GM19238 (cell line): ENCODE results near the gene INTS7.

Experiments
- DNase-seq: peaks from one replicate; pipeline ENCODE4 v3.0.0; 2011; ENCODE audit warnings: low spot score; ENCODE audit not compliant: insufficient read length

The INTS7 gene

DNA sequence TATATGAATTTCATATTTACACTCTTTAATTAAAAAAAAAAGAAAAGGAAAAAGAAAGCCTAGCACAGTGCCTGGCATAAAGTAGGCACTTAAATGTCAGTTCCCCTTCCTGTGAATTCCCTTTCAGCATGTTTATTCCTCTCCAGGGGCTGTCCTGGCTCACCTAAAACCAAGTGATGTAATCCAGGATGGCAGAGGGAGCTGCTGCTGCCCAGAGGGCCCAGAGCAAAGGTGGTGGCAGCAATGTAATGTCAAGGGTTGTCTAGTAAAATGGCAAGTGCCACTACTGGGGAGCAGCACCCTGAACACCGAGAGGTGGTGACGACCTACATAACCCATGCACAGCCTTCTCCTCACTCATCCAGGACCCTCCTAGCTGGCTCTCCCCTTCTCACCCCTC, 126.4 kb downstream of the INTS7 start:
- no peak for DNase-seq

DNA sequence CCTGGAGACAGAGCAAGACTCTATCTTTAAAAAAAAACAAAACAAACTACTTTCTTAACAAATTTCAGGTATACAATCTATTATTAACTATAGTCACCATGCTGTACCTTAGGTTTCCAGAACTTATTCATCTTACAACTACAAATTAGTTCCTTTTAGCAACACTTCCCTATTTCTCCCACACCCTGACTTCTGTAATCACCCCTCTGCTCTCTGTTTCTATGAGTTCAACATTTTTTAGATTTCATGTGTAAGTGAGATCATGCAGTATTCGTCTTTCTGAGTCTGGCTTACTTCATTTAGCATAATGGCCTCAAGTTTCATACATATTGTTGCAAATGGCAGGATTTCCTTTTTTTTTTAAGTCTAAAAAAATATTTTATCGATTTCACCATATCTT, 126.9 kb downstream of the INTS7 start:
- DNase-seq = no peak

DNA sequence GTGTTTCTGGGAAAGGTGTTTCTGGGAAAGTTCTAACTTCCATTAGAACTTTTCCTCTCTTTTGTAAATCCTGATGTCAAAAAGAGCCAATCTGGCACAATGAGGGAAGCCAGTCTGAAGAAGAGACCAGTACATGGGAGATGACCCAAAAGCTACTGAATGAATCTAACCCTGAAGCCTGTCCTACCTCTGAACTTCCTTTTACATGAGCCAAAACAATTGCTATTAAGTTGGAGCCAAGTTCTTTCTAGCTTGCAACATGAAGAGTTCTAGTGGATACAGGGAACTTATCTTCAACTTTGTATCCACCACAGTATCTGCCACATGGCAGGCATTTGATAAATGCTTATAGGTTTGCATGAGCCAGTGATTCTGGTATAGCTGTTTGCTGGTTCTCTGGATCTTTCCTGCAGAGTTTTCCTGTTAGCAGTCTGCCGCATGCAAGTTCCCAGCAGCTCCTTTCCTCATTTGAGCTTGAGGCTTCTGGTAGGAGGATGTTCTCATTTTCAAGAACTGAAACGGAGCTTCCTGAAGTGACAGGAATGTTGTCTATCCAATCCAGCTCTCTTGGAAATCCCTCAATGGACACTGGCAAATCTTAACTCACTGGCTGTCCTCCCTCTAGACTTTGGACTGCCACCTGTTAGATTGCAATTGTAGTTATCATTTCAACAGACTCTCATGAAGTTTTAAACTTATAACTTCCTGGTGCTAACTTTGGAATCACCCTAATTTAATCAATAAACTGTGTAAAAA, 131.7 kb downstream of the INTS7 start:
- DNase-seq = no peak

DNA sequence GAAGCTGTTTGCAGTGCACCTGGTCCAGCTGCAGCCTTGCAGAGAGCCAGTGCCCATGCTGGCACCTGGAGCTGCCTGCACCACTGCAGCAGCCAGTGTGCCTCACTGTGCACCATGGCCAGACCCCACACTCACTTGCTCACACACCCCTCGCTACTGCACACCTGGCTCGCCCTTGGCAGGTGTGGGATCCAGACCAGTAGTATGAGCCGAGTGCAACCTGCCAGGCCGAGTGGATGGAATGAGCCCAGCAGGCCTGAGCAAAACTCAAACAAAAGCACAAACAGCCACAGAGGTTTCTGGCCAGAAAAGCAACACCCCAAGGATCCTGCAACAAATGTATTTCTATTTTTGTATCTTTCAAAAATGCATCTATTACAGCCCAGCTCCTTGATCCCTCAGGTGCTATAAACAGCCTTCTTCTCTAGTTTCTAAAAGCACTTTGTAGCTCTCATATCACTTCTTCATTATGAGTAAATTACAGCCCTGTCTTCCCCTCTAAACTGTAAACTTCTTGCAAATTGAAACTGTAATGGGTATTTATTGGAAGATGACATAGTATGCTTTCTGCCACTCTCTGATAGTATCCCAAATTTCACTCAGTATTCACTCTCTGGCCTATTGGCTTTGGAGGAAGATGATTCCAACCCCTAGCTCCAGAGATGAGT, 132.6 kb downstream of the INTS7 start:
- DNase-seq = no peak

DNA sequence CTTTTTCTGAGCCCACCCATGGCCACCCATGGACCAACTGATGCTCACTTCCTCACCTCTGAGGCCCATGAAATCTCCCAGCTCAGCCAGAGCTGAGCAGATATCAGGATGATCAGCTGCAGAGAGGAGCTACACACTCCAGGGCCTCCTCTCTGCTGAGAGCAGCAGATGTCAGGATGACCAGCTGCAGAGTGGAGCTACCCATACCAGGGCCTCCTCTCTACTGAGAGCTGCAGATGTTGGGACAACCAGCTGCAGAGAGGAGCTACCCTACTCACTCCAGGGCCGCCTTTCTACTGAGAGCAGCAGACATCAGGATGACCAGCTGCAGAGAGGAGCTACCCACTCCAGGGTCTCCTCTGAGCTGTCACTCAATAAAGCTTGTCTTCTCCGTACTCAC, 133.4 kb downstream of the INTS7 start:
- no peak for DNase-seq

DNA sequence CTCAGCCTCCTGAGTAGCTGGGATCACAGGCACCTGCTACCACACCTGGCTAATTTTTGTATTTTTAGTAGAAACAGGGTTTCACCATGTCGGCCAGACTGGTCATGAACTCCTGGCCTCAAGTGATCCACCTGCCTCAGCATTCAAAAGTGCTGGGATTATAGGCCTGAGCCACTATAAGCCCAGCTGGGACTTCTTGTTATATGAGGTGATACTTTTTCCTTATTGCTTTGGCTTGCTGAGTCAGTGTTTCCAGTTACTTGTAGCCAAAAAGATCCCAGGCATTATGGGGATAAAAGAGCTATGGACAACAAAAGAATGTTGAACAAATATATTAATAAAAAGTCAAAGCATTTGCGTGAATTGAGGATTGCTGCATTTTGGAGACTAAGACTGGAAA, 134.9 kb downstream of the INTS7 start:
- DNase-seq = no peak

DNA sequence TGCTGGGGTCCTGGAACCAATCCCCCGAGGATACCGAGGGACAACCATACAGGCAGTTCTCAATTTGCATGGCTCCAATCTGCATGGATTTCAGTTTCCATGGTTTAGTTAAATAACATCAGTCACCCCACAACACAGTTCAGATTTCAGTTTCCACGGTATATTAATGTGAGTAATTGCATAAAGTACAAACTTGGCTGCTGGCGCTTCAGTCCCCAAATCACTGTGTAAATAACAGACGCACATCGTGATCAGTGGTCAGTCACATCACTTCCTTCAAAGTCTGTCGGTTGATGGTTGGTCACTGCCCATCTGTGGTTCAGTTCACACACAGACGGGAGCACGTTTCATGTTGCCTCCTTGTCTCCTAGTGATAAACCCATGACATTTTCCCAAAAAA, 138.4 kb downstream of the INTS7 start:
- DNase-seq = no peak

DNA sequence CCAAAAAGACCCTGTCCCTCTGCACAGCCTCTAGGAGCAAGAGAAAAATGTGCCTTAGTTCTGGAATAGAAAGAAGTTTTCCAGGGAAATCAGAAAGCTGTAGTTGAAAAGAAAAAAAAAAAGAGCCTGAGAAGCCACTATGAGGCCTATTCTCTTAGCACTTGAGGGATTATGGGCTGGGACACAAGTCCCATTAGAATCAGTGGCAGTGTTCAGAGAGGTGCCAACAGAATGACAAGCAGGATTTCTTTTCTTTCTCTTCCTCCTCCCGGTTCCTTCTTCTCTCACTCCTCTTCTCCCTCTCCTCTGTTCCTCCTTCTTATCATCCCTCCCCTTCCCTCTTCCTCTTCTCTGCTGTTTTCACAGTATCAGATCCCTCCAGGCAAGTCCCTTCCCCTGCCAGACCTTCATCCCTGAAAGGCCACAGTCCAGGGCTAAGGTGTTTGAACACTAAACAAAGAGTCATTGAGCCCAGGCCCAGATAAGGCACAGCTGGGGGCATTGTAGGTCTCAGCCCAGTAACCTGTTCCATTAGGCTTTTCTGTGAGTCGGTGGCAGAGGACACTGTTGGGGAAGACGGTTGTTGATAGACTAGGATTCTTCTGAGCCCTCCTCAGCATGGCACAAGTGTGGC, 140.1 kb downstream of the INTS7 start:
- DNase-seq = no peak

DNA sequence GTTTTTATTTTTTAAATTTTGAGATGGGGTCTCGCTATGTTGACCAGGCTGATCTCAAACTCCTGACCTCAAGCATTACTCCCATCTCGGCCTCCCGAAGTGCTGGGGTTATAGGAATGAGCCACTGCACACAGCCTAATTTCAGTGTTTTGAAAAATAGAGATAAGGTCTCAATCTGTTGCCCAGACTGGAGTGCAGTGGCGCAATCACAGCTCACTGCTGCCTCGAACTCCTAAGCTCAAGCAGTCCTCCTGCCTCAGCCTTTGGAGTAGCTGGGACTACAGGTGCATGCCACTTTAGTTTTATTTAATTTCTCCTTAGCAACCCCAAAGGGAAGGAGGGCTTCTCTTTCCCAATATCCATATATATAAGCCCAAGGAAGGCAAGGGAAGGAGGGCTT, 141.0 kb downstream of the INTS7 start:
- DNase-seq = no peak

DNA sequence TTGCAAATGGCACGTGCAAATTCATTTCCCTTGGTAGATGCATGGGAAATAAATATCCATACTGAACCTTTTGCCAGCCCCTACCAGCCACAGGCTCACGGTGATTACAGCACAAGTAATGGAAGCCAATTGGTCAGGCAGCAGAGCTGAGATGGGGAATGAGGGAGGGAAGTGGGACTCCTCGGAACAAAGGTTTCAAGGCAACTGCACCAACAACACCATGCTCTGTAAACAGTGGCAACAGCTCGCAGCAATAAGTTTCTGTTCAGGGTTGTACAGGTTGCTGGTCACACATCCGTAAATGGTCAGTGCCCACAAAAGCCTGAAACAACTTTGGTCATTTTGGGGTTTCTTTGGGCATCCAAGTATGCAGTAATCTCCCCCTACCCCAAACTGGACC, 142.1 kb downstream of the INTS7 start:
- DNase-seq = no peak

DNA sequence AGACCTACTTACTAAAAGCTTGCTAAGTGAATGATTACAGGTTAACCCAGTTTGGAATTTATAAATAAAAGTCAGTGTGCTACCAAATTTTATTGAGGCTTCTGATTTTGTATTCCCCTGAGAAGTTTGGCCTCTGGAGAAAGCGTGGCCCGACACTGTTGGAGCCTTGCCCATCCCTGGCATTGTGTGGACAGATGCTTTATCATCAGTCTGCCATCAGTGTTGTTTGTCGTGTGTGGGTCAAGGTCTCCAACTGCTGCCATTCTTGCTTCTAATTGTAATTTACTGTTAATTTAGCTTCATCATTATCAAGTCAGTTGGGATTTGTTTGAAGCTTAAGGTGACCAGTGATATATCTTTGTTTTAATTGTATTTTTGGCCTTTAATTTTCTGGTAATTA, 142.8 kb downstream of the INTS7 start:
- no peak for DNase-seq

DNA sequence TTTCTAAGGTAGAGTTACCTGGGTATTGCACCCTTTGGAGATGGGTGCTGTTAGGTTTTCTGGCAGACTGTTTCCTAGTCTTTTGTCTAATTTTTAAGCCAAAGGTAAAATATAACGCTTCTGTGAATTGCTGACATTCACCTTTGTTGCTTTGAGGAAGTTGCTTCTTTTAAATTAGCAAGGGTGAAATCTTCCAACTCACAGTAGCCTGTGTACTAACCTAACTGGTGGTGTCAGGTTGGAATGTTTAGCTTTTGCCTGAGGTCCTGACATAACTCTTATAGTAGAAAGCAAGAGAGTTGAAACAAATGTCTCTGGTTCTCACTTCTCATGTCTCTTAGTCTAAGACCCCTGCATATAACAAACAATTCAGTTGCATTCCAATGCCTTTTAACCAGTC, 143.6 kb downstream of the INTS7 start:
- no peak for DNase-seq
